ENCODE measurements around the gene DLGAP4. TPM values are rescaled to one million over a fixed set of nuclear protein-coding genes. Genes with fewer than 3 reads are reported as not detected.
"Not testable (repeated sequence)": the region's sequence is repeated elsewhere in the genome, so short reads cannot be mapped to it uniquely, and the experiment has no call there.

Gene DLGAP4
- total RNA-seq, 1 donor from 2014 or later, result 31.5 TPM

DNA sequence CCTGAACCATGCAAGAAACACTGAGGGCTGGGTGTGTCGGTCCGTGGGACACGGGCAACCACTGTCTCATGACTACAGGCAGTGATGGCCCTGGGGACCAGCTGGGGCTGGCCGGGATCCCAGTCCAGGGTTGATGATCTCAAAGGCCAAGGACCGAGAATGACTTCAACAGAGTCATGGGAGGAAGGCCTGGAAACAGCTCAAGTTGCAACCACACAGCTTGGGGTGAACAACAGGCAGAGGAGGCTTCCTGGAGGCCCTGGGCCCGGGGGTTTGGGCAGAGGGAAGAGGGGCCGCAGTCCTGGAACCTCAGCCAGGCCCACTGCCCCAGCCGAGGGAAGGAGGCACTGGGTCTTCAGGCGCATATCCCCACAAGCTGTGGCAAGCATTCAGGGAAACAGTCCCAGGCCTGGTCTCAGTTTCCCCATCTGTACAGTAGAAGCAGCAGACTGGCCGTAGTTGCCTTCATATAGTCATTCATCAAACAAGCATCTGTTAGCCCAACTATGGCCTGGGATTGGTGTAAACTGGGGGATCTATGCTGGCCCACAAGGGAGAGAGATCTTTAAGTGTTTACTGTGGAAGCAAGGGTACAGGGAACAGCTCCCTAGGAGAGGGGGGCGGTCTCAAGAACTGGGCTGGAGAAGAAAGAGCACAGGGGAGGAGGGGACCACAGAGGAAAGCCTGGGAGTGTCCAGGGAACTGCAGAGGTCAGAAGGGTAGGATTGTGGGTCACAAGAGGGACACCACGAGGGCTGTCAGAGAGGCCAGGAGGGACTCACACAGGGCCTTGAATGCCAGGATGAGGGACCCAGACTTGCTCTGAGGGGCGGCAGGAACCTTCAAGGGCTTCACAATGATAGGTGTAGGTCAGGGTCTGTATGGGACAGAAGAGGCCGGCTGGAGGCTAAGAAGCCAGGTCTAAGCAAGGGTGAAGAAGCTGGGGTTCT lies 237.3 kb downstream of the DLGAP4 start:
- no peak for ATAC-seq

DNA sequence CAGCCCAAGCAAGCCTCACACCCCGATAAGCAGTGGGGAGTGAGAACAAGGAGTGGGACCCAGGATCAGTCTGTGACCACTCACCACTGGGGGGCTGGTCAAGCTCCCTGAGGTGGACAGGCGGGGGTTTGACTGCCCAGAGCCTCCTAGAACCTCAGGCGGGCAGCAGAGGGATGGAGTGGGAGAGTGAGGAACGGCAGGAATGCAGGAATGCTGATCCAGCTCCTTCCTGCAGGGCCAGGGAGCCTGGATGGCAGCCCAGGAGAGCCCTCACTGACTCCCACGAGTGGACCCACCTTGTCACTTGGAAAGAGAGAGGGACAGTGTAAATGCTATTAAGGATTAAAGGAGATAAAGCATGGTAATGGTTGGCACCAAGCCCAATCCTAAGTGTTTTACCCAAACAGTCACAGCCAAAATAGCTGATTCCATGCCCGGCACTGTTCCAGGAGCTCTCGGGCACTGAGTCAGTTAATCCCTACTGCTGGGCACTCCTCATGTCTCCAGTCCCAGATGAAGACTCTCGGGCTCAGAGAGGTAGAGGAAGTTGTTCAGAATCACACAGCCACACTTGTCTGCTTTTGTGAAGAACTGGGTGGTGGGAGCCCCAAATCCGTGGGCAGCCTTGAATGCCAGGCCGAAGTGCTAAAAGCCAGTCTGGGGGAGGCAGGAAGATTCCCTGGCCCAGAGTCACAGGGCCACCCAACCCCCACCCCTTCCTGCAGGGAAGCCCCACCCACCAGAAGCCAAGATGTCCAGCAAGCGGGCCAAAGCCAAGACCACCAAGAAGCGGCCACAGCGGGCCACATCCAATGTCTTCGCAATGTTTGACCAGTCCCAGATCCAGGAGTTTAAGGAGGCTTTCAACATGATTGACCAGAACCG lies 238.2 kb downstream of the DLGAP4 start:
- ATAC-seq, result peak; percentile 68

DNA sequence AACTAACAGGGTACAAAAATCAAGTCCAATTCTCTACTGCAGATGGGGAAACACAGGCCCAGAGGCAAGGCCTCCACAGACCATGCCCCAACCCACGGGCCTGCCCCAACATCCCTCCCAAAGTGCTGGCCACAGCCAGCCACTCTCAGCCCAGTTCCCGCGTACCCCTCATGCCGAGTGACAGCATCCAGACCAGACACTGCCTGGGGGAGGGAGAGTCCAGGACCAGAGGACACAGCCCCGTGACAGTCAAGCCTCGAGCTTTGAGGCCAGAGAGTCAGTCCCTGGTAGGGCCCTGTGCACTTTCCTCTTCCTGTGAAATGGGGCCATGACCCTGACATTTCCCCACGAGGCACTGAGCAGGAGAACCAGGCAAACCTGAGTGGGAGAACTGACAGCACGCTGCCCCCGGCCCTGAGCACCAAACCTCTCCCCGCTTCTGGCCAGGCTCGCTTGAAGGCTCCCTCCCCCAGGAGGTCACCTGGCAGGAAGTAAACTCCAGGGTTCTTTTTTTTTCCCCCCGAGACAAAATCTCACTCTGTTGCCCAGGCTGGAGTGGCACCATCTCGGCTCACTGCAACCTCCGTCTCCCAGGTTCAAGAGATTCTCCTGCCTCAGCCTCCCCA lies 240.1 kb downstream of the DLGAP4 start:
- ATAC-seq, result no peak

DNA sequence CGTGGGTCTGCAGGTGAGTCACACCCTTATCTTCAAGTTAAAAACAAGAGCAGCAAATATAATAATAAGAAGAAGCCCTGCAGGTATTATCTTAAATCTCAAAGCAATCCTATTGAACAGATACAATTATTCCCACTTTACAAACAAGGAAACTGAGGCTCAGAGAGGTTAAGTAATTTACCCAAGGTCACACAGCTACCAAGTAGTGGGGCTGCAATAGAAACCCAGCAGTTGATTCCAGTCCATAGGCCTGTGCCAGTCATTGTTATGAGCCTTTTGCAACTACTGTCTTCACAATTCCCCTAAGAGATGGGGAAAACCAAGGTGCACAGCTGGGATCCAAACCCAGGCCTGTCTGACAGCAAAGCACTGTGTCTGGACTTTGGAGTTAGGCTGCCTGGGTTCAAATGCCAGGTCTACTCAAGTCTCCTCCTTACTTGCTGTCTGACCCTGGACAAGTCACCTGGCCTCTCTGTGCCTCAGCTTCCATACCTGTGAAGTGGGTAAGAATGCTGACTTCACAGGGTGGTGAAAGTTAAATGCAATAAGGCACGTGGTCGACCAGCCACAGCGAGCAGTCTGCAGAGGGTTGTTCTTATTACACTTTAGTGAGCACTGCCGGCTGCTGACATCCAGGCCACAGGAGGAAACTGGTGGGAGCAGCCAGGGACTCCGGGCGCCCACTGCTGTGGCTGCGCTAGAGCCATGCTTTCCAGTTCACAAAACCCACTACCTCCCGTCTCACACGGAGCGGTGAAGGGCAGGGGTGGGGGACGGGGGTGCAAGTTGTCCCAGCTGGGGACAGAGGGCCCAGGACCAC lies 241.3 kb downstream of the DLGAP4 start:
- ATAC-seq, result no peak

DNA sequence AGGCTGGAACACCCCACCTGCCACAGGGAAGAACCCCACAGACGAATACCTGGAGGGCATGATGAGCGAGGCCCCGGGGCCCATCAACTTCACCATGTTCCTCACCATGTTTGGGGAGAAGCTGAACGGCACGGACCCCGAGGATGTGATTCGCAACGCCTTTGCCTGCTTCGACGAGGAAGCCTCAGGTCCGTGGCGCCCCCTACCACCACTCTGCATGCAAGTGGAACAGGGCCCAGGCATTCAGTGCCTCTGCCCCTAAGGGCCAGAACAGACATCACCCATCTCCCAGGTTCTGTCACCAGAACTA lies 241.8 kb downstream of the DLGAP4 start:
- no peak for ATAC-seq

DNA sequence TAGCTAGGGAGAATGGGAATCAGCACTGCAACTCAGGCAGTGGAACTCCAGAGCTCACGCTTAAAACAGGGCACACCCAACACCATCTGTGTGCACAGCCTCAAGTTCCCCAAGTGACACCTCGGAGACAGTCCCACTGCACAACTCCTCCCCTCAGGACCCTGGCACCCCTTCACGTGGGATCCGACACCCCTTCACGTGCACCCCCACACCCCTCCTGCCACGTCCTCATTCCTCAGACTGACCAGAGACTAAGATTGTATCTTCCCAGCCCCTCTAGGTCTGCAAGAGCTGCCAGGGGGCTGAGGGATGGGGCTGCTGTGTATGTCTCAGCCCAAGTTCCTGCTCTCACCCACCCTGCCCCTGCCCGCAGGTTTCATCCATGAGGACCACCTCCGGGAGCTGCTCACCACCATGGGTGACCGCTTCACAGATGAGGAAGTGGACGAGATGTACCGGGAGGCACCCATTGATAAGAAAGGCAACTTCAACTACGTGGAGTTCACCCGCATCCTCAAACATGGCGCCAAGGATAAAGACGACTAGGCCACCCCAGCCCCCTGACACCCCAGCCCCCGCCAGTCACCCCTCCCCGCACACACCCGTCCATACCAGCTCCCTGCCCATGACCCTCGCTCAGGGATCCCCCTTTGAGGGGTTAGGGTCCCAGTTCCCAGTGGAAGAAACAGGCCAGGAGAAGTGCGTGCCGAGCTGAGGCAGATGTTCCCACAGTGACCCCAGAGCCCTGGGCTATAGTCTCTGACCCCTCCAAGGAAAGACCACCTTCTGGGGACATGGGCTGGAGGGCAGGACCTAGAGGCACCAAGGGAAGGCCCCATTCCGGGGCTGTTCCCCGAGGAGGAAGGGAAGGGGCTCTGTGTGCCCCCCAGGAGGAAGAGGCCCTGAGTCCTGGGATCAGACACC lies 242.8 kb downstream of the DLGAP4 start:
- no peak for ATAC-seq

DNA sequence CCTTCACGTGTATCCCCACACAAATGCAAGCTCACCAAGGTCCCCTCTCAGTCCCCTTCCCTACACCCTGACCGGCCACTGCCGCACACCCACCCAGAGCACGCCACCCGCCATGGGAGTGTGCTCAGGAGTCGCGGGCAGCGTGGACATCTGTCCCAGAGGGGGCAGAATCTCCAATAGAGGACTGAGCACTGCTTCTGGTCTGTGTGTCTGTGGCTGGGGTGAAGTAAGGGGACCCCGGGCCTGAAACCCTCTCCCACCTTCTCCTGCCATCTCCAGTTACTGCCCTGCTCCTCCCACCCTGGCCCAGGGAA lies 243.4 kb downstream of the DLGAP4 start:
- no peak for ATAC-seq

DNA sequence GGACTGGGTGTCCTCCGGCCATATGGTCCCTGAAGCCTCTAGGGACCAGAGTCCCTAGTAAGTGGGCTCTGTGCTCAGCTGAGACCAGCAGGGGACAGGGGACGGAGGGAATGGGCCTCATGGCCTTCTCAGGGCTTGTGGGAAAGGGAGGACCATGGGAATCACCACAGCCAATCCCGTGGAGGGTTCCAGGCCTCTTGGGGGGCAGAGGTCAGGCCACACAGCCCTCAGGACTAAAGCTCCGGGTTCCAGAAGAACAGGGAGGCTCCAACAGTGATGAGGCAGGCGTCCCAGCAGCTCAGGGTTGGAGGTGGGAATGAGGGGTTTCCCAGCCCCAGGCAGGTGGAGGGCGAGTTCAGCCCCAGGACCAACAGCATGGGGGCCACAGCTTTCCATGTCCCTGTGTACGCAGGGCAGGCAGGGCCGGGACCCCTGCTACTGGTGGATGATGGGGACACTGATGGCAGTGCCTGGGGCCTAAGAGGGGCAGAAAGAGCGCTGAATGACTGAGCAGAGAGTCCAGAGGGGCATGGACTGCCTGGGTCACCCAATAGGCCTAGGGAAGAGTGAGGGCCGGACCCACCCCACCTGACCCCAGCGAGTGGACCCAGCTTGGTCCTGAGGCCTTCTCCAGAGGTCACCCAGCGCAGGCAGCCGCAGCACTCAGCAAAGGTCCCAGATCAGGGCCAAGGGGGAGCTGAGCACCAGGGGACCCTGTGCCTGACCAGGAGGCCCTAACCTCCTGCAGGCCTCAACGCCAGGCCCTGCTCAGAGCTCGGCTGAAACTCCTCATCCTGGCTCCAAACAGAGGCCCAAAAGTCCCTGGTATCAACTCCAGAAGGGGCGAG lies 244.0 kb downstream of the DLGAP4 start:
- peak; percentile 31 for ATAC-seq

DNA sequence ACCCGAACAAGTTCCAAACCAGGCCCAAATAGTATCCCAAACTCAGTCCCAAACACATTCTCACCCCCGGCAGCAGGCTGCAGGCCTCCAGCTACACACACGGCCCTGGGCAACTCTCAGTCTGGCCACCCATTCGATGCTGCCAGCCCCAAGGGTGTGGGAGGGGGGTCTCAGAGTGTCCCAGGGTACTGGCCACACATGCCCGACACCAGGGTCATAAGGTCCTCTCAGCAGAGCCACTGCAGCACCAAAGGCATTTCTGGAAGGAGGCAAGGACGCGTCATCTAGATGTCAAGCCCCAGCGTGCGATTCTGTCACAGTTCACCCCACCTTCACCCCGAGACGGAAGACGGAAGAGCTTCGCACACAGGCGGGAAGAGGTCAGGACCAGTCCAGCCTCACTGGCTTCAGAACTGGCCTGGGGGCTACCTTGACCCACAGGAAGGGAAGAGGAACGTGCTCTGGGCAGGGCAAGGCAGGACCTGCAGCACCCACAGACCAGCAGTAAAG lies 244.7 kb downstream of the DLGAP4 start:
- ATAC-seq, result peak; percentile 76

DNA sequence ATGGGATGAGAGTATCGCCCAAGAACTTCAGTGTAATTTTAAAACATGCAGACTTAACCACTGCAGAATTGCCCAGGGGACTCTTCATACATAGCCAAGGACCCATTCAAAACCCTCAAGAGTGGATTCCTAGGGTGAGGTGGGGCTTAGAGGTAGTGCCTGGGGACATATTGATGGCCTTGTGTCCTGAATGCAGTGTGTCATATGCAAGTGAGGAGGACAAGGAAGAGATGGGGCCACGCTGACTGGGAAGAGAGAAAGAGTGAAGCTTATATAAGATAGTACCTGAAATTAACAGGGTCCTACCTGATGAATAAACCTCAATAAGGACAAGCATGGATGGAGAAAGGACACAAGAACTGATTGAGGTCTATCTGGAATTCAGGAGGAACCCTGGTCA lies 249.1 kb downstream of the DLGAP4 start:
- no peak for ATAC-seq

DNA sequence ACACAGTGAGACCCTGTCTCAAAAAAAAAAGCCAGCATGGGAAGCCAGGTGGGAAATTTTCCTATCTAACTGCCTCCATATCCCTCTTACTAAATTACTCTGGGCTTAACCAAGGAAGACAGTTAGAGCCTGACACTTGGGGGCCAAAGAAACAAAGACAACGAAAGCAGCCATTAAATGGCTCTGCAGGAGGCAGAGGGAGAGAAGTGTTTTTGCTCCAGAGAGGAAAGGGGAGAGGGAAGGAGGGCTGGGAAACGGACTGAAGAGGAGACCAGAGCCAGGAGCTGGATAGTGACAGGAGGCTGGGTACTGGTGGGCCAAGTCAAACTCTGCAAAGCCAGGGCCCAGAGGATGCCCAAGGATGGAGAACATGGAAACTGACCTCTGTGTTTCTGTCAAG lies 256.6 kb downstream of the DLGAP4 start:
- ATAC-seq, result no peak

DNA sequence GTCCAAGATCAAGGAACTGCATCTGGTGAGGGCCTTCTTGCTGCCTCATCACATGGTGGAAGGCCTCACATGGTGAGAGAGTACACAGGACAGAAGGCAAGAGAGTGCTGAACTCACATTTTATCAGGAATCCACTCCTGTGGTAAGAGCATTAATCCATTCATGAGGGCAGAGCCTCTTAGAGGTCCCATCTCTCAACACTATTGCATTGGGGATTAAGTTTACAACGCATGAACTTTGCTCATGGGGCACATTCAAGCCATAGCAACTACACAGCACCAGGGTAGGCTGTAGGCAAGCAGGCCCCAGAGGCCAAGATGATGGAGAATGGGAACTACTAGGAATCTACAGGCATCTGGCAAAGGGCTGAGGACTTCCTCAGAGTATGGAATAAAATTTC lies 257.2 kb downstream of the DLGAP4 start:
- ATAC-seq, result no peak

DNA sequence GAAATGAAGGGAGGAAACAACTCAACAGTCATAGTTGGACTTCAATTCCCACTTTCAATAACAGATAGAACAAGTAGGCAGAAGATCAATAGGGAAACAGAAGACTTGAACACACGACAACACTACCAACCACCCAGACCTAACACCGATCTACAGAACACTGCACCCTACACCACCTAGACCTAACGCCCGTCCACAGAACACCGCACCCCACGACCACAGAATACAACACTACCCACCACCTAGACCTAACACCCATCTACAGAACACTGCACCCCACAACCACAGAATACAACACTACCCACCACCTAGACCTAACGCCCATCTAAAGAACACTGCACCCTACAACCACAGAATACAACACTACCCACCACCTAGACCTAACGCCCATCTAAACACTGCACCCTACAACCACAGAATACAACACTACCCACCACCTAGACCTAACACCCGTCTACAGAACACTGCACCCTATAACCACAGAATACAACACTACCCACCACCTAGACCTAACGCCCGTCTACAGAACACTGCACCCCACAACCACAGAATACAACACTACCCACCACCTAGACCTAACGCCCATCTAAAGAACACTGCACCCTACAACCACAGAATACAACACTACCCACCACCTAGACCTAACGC lies 258.1 kb downstream of the DLGAP4 start:
- ATAC-seq, result not testable (repeated sequence)

DNA sequence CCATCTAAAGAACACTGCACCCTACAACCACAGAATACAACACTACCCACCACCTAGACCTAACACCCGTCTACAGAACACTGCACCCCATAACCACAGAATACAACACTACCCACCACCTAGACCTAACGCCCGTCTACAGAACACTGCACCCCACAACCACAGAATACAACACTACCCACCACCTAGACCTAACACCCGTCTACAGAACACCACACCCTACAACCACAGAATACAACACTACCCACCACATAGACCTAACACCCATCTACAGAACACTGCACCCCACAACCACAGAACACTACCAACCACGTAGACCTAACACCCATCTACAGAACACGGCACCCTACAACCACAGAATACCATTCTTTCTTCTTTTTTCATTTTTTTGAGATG lies 258.6 kb downstream of the DLGAP4 start:
- ATAC-seq, result not testable (repeated sequence)

DNA sequence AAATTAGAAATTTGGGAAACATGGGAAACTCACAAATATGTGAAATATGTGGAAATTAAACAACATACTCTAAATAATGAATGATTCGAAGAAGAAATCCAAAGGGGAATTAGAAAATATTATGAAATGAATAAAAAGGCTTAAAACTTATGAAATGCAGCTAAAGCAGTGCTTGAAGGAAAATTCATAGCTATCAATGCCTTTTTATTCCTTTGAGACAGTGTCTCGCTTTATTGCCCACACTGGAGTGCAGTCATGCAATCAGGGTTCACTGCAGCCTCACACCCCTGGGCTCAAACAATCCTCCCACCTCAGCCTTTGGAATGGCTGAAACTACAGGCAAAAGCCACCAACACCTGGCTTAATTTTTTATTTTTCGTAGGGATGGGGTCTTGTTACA lies 259.4 kb downstream of the DLGAP4 start:
- ATAC-seq, result no peak

DNA sequence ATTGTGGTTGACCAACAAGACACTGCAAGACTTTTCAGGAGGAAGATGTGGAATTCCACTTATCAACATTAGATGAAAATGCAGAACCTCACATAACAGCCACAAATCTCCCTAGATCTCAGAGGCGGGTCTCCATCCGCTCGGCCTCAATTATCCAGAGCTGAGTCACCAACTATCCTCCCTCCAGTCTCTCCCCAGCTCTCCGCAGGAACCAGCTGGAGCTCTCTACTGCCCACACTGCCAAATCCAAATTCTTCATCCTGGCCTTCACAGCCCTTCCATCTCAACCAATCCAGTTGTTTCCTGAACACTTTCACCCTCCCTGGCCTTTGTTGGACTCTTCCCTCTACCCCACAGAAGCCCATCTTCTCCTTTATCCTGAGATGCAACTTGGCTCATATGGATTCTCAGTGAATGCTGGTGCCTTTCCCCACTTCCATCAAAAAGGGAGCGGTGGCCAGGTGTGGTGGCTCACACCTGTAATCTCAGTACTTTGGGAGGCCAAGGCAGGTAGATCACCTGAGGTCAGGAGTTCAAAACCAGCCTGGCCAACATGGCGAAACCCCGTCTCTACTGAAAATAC lies 263.8 kb downstream of the DLGAP4 start:
- no peak for ATAC-seq

DNA sequence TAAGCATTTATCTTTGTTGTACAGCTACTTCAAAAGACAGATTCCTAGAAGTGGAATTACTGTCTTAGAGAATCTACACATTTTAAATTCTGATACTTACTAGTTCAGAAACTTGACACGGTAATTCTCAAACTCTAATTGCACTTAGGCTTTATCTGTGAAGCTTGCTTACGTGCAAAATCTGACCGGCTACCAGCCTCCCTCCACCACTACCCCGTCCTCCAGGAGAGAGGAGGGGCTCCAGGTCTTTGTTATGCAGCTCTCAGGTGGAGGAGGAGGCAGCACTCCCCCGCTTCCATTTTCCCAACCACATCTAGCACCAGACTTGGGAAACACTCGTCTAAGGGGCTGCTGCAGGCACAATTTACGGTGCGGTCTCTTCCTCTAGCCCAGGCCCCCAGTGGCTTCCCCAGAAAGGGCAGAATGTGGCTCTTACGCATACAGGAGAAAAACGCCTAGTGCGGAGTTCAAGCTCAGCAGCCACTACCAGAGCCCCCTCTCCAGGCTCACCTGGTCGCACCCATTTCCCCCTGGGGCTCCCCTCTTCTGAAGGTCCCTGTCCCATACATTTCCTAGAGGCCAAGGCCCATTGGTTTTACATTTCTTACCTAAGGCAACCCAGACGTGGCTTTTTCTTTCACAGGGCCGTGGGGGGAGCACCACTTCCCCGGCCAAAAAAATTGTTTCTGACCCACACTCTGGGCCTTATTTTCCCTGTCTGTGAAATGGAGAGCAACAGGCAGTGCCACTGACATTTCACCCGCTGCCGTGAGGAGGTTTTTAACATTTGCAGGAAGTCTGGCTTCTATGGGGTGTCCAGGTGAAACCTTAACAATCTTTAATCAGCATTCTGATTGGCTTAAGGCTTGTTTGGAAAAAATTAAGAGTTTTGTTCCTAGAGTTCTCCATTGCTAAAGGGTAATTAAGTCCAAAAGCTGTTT lies 265.7 kb downstream of the DLGAP4 start:
- ATAC-seq, result no peak

DNA sequence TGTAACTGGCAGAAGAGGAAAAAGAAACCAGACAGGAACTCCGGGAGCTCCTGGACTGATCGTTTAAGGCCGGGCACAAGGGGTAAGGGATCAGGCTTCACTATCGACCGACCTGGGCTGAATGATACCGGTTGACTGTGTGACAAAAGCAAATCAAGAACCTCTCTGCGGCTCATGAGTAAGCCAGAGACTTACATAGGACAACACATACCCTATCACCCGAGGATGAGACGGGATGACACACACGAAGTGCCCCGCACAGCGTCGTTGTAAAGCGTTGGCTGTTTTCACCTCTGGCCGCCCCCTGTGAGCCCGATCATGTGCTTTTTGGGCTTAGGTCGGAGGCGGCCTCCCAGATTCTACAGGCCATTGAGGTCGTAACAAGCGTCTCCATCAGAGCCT lies 266.6 kb downstream of the DLGAP4 start:
- peak; percentile 2 for ATAC-seq

All from esophagus mucosa (tissue), 1 donor.